Spleen (tissue), 11 donors: ENCODE results near the gene ADGRL3. TPM values are rescaled to one million over a fixed set of nuclear protein-coding genes. Genes with fewer than 3 reads are reported as not detected.

ENCODE experiments used
- DNase-seq: peaks from one replicate; pipeline ENCODE4 v3.0.0-alpha.2; 2020
- H3K27ac ChIP-seq, 8 donors: fragments of 200-600 bp; sonication (generic) in 7 of 8; 1 replicate in 4 of 8; 2 replicates in 4 of 8; pipeline versions ENCODE4 v1.5.0 to v1.8.0; 2016 to 2021; ENCODE audit warnings: inconsistent platforms in 4 of 8, mild to moderate bottlenecking in 4 of 8, moderate library complexity in 1 of 8
- H3K27me3 ChIP-seq, 7 donors: fragments of 200-600 bp; sonication (generic) in 6 of 7; replicated peaks in 1 of 7; 1 replicate in 4 of 7; 2 replicates in 3 of 7; pipeline versions ENCODE4 v1.5.0 to v1.8.0; 2016 to 2021; ENCODE audit warnings: inconsistent platforms in 3 of 7, mild to moderate bottlenecking in 1 of 7
- H3K36me3 ChIP-seq, 6 donors: fragments of 200-600 bp; sonication (generic) in 5 of 6; 1 replicate in 4 of 6; 2 replicates in 2 of 6; pipeline versions ENCODE4 v1.5.0 to v1.8.0; 2016 to 2021; ENCODE audit warnings: inconsistent platforms in 2 of 6
- H3K4me1 ChIP-seq, 6 donors: fragments of 200-600 bp; sonication (generic) in 5 of 6; 1 replicate in 3 of 6; 2 replicates in 3 of 6; pipeline versions ENCODE4 v1.5.0 to v1.8.0; 2016 to 2021; ENCODE audit warnings: inconsistent platforms in 3 of 6
- H3K4me3 ChIP-seq, 8 donors: fragments of 200-600 bp; sonication (generic) in 7 of 8; 1 replicate in 4 of 8; 2 replicates in 4 of 8; pipeline versions ENCODE4 v1.5.0 to v1.8.0; 2016 to 2021; ENCODE audit warnings: inconsistent platforms in 4 of 8, mild to moderate bottlenecking in 4 of 8, moderate library complexity in 2 of 8
- H3K9me3 ChIP-seq, 8 donors: fragments of 200-600 bp; sonication (generic) in 7 of 8; 1 replicate in 4 of 8; 2 replicates in 4 of 8; pipeline versions ENCODE4 v1.5.0 to v1.8.0; 2016 to 2021; ENCODE audit warnings: inconsistent platforms in 4 of 8
- POLR2A ChIP-seq, 3 donors: fragments of 450-650 bp; IDR thresholded peaks; one replicate each; pipeline ENCODE4 v1.5.1; 2017; ENCODE audit warnings: antibody characterized with exemption in 3 of 3, mild to moderate bottlenecking in 1 of 3
- POLR2AphosphoS5 ChIP-seq, 3 donors: sonication (generic); formaldehyde crosslinking; IDR thresholded peaks; one replicate each; pipeline ENCODE4 v1.5.1; 2017; ENCODE audit warnings: antibody characterized with exemption in 3 of 3
- WGBS, 5 donors: extraction: QIAGEN DNeasy Blood & Tissue Kit in 3 of 5; methylation state at CpG; one replicate each; pipeline versions ENCODE4 v1.1.5 to v1.1.7; 2013 to 2018; 5-methylcytosine and 5-hydroxymethylcytosine counted together
- intact Hi-C: fragments of 100-400 bp; cut with DNase I; formaldehyde crosslinking; loops from one replicate; pipeline ENCODE4 v1.15.0; 2023; ENCODE audit warnings: low total_unique reads
- polyA plus RNA-seq, 3 donors: library from polyadenylated mRNA; stranded (reverse); fragments of 200-250 nt; gene quantifications; one replicate each; pipeline ENCODE4 v1.2.1, GENCODE V29; 2013
- total RNA-seq, 7 donors: library from RNA; depleted of rRNA in 3 of 7; stranded (reverse); fragments of >200 nt in 3 of 7; fragmentation: NEBNext Ultra II Directional in 4 of 7; extraction: Animal tissue kit (Norgen Biotek cat#: 25700) in 4 of 7; gene quantifications; one replicate each; pipeline versions ENCODE4 v1.1.0 to v1.2.1, GENCODE V29; 2016 to 2021
- TF ChIP-seq, protein P1 (sequence below), 11 experiments: fragments of 200-600 bp in 7 of 11; fragments of 450-650 bp in 4 of 11; sonication (generic) in 4 of 11; IDR thresholded peaks in 8 of 11; conservative IDR thresholded peaks in 3 of 11; 1 replicate in 7 of 11; 2 replicates in 4 of 11; pipeline versions ENCODE4 v1.4.0 to v1.8.0; 2016 to 2021; ENCODE audit warnings: antibody characterized with exemption in 11 of 11, inconsistent platforms in 4 of 11, mild to moderate bottlenecking in 1 of 11
- donor health status: healthy with polysubstance abuse.
- donor health status: DM: no; HTN: no; CAD: no; lungs with moderate emphysema.
- donor health status: DM: no; HTN: no; CAD: no.
- donor health status: Bipolar disorder and iron deficiency.
- donor health status: healthy.
- donor health status: DM: no; HTN: no; CAD: no.
- donor health status: DM: yes; HTN: yes; CAD: no.

Gene ADGRL3
- total and polyA plus RNA-seq, 10 donors = 0.09 to 0.92 (median 0.46) TPM; not detected in 1

GRCh38 chr4:61583696-61584095, 383.6 kb downstream of the ADGRL3 start:
- TF ChIP-seq, protein P1, sequence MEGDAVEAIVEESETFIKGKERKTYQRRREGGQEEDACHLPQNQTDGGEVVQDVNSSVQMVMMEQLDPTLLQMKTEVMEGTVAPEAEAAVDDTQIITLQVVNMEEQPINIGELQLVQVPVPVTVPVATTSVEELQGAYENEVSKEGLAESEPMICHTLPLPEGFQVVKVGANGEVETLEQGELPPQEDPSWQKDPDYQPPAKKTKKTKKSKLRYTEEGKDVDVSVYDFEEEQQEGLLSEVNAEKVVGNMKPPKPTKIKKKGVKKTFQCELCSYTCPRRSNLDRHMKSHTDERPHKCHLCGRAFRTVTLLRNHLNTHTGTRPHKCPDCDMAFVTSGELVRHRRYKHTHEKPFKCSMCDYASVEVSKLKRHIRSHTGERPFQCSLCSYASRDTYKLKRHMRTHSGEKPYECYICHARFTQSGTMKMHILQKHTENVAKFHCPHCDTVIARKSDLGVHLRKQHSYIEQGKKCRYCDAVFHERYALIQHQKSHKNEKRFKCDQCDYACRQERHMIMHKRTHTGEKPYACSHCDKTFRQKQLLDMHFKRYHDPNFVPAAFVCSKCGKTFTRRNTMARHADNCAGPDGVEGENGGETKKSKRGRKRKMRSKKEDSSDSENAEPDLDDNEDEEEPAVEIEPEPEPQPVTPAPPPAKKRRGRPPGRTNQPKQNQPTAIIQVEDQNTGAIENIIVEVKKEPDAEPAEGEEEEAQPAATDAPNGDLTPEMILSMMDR (IDR thresholded peaks at IDR 0.05 in 8 of 11, conservative IDR thresholded peaks at IDR 0.05 in 3 of 11) = no peak
- no peak for TF ChIP-seq POLR2AphosphoS5 (IDR thresholded peaks at IDR 0.05)
- no peak for TF ChIP-seq POLR2A (IDR thresholded peaks at IDR 0.05)
- WGBS, 5 donors = 63 to 90% (median 78%) methylated on average over 1 of the region's 1 CpG
- Histone ChIP-seq H3K36me3 (no peaks in the 10 kb centered on the region), H3K27me3 (no peaks in the 10 kb centered on the region), H3K4me3 (no peak overlapping the region), H3K4me1 (no peaks in the 10 kb centered on the region), H3K27ac (no peak overlapping the region), H3K9me3 (no peaks in the 10 kb centered on the region)
- no peak for DNase-seq
- intact Hi-C loops = no loop called here

DNA sequence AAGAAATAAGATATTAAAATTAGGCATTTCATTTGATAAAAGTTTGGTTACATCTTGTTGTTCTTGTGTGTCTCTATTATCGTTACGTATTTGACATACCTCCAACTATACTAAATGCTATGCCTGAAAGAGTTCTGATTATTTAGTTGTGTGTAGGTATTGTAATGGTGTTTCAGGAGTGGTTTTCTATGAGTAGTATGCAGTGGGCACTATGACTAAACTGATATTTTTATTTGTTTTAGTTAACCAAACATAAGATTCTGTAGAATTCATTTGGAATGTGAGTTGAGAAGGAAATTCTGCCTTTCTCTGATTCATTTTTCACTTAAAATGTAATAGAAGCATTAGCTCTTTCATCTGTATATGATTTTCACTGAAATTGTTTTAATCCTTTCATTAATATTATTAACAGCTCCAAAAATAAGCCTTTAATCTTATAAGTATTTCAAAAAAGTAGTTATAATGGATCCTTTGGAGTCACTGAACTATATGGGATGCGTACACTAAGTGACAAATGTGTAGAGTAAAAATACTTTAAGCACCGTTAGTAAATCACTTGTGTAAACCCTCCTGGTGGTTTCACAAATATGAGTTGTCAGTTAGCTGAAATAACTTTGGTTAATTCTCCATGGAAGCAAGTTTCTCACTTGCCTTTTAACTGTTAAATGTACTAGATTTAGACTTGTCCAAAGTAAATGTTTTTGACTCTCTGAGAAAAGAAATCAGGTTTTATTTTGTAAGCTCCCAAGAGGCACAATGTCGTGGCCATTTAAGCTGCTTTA, 388.7 kb downstream of the ADGRL3 start:
- intact Hi-C loops = no loop called here
- WGBS, 5 donors = 84 to 89% (median 87%) methylated on average over 5 of the region's 5 CpGs
- Histone ChIP-seq H3K27me3 (no peaks in the 10 kb centered on the region), H3K4me1 (no peaks in the 10 kb centered on the region), H3K27ac (no peak overlapping the region), H3K9me3 (no peaks in the 10 kb centered on the region), H3K36me3 (no peaks in the 10 kb centered on the region), H3K4me3 (no peak overlapping the region)
- TF ChIP-seq, protein P1 (IDR thresholded peaks at IDR 0.05 in 8 of 11, conservative IDR thresholded peaks at IDR 0.05 in 3 of 11) = no peak
- no peak for TF ChIP-seq POLR2AphosphoS5 (IDR thresholded peaks at IDR 0.05)
- no peak for TF ChIP-seq POLR2A (IDR thresholded peaks at IDR 0.05)
- DNase-seq = no peak

GRCh38 chr4:61590881-61591280, 390.8 kb downstream of the ADGRL3 start:
- WGBS, 5 donors = 79 to 87% (median 82%) methylated on average over 5 of the region's 5 CpGs
- intact Hi-C loops = no loop called here
- no peaks in the 10 kb centered on the region for H3K4me1 ChIP-seq
- H3K9me3 ChIP-seq = no peaks in the 10 kb centered on the region
- DNase-seq = no peak
- H3K27me3 ChIP-seq = no peaks in the 10 kb centered on the region
- no peak overlapping the region for H3K4me3 ChIP-seq
- no peaks in the 10 kb centered on the region for H3K36me3 ChIP-seq
- H3K27ac ChIP-seq = no peak overlapping the region
- TF ChIP-seq POLR2A (IDR thresholded peaks at IDR 0.05) (no peak), POLR2AphosphoS5 (IDR thresholded peaks at IDR 0.05) (no peak)
- TF ChIP-seq, protein P1 (IDR thresholded peaks at IDR 0.05 in 8 of 11, conservative IDR thresholded peaks at IDR 0.05 in 3 of 11) = no peak

GRCh38 chr4:61596606-61597340, 396.6 kb downstream of the ADGRL3 start:
- 62 to 82% (median 76%) methylated on average over 5 of the region's 5 CpGs for WGBS, 5 donors
- Histone ChIP-seq H3K4me3 (no peak overlapping the region), H3K27me3 (no peaks in the 10 kb centered on the region), H3K27ac (no peak overlapping the region), H3K4me1 (no peaks in the 10 kb centered on the region), H3K36me3 (no peaks in the 10 kb centered on the region), H3K9me3 (peaks cover 0 to 5% (median 0%) of the 10 kb centered on the region in 8 donors)
- no peak for DNase-seq
- intact Hi-C loops = no loop called here
- no peak for TF ChIP-seq POLR2A (IDR thresholded peaks at IDR 0.05)
- TF ChIP-seq, protein P1 (IDR thresholded peaks at IDR 0.05 in 8 of 11, conservative IDR thresholded peaks at IDR 0.05 in 3 of 11) = no peak
- no peak for TF ChIP-seq POLR2AphosphoS5 (IDR thresholded peaks at IDR 0.05)
